ENCODE results near the gene ATP2B1. TPM values are rescaled to one million over a fixed set of nuclear protein-coding genes. Genes with fewer than 3 reads are reported as not detected.

Gene ATP2B1
- 22.4 and 26.9 TPM in 2 replicates for total RNA-seq

DNA sequence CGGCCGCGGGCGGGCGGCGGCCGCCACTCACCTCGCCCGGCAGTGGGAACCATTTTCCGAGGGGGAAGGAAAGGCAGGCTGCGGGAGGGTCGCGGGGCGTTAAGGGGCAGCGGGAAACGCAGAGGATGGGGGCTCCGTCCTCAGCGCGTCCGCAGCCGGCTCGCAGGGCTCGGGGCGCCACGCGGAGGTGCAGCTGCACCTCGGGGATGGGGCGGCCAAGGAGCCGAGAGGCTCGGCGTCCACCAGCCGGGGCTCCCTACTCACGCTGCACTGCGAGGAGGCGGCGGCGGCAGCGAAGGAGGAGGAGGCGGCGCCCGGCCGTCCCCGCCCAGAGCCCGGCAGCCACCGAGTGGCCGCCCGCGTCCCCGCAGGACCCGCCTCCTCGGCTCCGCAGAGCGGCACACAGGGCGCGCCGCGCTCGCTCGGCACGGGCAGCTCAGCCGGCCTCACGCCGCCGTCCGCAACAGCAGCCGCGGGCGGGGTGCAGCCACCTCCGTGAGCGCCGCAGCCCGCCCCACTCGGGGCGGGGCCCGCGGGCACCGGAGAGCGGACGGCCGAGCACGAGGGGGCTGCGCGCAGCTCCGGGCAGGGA is at the start of gene ATP2B1:
Gene ATP2B1, minus strand, starts transcription at position 274 of the 592 bp plus-strand sequence. CDS start 52,952 bp downstream, outside the sequence.

Other genes starting within 250 kb of the ATP2B1 start
- 4.5 and 5.9 TPM in 2 replicates for gene GALNT4, start 184.0 kb downstream of the ATP2B1 start, total RNA-seq
- 12.2 and 19.0 TPM in 2 replicates for gene POC1B, start 182.8 kb downstream of the ATP2B1 start, total RNA-seq

All from hair follicular keratinocyte (primary cell).